A673 (cell line): ENCODE data around the gene ATP2A2. TPM values are rescaled to one million over a fixed set of nuclear protein-coding genes. Genes with fewer than 3 reads are reported as not detected.

Source experiments
- BruUV-seq: library from RNA; stranded (reverse); fragments of 400-500 nt; replicated peaks from 2 replicates; lab custom pipeline; 2021; lab: Mats Ljungman, UMichigan
- CTCF ChIA-PET: fragments of 300-600 bp; sonication (Branson Sonifier 250); formaldehyde crosslinking; loops from one replicate; lab custom pipeline; 2022; ENCODE audit warnings: antibody characterized with exemption; lab: Charles Lee
- POLR2A ChIA-PET: fragments of 300-600 bp; sonication (Branson Sonifier 250); formaldehyde crosslinking; loops from one replicate; lab custom pipeline; 2022; ENCODE audit warnings: antibody characterized with exemption; ENCODE audit not compliant: low non-redundant PET; lab: Charles Lee
- DNase-seq: peaks from one replicate; pipeline ENCODE4 v3.0.0-alpha.2; 2015; ENCODE audit warnings: low spot score
- H3K27ac ChIP-seq: fragments of 200-600 bp; sonication (generic); 2 replicates; pipeline ENCODE4 v1.5.1; 2016; ENCODE audit warnings: mixed run types, low read depth, mild to moderate bottlenecking, mixed read lengths, antibody characterized with exemption, low read length; ENCODE audit not compliant: poor library complexity, severe bottlenecking
- H3K27me3 ChIP-seq: fragments of 200-600 bp; sonication (generic); replicated peaks from 2 replicates; pipeline ENCODE4 v1.6.1; 2017; ENCODE audit warnings: mixed run types, low read depth, mild to moderate bottlenecking, mixed read lengths, antibody characterized with exemption, low read length; ENCODE audit not compliant: insufficient read depth, poor library complexity
- H3K36me3 ChIP-seq: fragments of 200-600 bp; sonication (generic); 2 replicates; pipeline ENCODE4 v1.6.1; 2016; ENCODE audit warnings: mixed run types, mild to moderate bottlenecking, mixed read lengths, antibody characterized with exemption, low read length; ENCODE audit not compliant: insufficient read depth, poor library complexity, severe bottlenecking
- H3K4me1 ChIP-seq: fragments of 200-600 bp; sonication (generic); 2 replicates; pipeline ENCODE4 v1.6.1; 2017; ENCODE audit warnings: mixed run types, mild to moderate bottlenecking, mixed read lengths, antibody characterized with exemption, low read length; ENCODE audit not compliant: insufficient read depth, poor library complexity, severe bottlenecking
- H3K4me3 ChIP-seq: fragments of 200-600 bp; sonication (generic); 2 replicates; pipeline ENCODE4 v1.5.1; 2016; ENCODE audit warnings: low read depth, mixed run types, mild to moderate bottlenecking, mixed read lengths, low read length; ENCODE audit not compliant: poor library complexity, severe bottlenecking
- H3K9me3 ChIP-seq: fragments of 200-600 bp; sonication (generic); 2 replicates; pipeline ENCODE4 v1.6.1; 2016; ENCODE audit warnings: mixed run types, low read depth, mild to moderate bottlenecking, mixed read lengths, antibody characterized with exemption, low read length; ENCODE audit not compliant: poor library complexity, severe bottlenecking
- EZH2 ChIP-seq: fragments of 200-600 bp; sonication (generic); IDR thresholded peaks from 2 replicates; pipeline ENCODE4 v1.6.1; 2017; ENCODE audit warnings: borderline replicate concordance, low read depth, mild to moderate bottlenecking, mixed read lengths, antibody characterized with exemption, low read length; ENCODE audit not compliant: poor library complexity, severe bottlenecking
- intact Hi-C: fragments of 100-400 bp; cut with micrococcal nuclease; formaldehyde crosslinking; loops from one replicate; pipeline ENCODE4 v1.10.0; 2022; ENCODE audit not compliant: unreplicated experiment
- total RNA-seq: library from RNA; stranded (reverse); gene quantifications from 2 replicates; pipeline ENCODE4 v1.2.3, GENCODE V29; 2021
- TF ChIP-seq, protein P1 (sequence below): fragments of 300-800, 200-600 bp; sonication (generic); conservative IDR thresholded peaks from 2 replicates; pipeline ENCODE4 v1.5.1; 2017; ENCODE audit warnings: low read depth, mild to moderate bottlenecking, antibody characterized with exemption, low read length, moderate library complexity, mixed read lengths

Gene ATP2A2
- total RNA-seq, 1 experiment from 2014 or later, result 333 TPM

- ChIA-PET CTCF (no interaction called here), POLR2A (no interaction called here)
- intact Hi-C loops, result no loop called here
- H3K27ac ChIP-seq, result peak overlapping the region; percentile 45
- no peaks in the 10 kb centered on the region for H3K9me3 ChIP-seq
- no peaks in the 10 kb centered on the region for H3K36me3 ChIP-seq
- TF ChIP-seq, protein P1, sequence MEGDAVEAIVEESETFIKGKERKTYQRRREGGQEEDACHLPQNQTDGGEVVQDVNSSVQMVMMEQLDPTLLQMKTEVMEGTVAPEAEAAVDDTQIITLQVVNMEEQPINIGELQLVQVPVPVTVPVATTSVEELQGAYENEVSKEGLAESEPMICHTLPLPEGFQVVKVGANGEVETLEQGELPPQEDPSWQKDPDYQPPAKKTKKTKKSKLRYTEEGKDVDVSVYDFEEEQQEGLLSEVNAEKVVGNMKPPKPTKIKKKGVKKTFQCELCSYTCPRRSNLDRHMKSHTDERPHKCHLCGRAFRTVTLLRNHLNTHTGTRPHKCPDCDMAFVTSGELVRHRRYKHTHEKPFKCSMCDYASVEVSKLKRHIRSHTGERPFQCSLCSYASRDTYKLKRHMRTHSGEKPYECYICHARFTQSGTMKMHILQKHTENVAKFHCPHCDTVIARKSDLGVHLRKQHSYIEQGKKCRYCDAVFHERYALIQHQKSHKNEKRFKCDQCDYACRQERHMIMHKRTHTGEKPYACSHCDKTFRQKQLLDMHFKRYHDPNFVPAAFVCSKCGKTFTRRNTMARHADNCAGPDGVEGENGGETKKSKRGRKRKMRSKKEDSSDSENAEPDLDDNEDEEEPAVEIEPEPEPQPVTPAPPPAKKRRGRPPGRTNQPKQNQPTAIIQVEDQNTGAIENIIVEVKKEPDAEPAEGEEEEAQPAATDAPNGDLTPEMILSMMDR, result no peak
- no peak for TF ChIP-seq EZH2
- H3K27me3 ChIP-seq, result no peaks in the 10 kb centered on the region
- DNase-seq, result no peak
- no peak overlapping the region for H3K4me3 ChIP-seq
- BruUV-seq, result no TSS peak
- peaks cover 34% of the 10 kb centered on the region for H3K4me1 ChIP-seq
These were observed 14.6 kb upstream of the ATP2A2 start for GRCh38 chr12:110266381-110266960.

DNA sequence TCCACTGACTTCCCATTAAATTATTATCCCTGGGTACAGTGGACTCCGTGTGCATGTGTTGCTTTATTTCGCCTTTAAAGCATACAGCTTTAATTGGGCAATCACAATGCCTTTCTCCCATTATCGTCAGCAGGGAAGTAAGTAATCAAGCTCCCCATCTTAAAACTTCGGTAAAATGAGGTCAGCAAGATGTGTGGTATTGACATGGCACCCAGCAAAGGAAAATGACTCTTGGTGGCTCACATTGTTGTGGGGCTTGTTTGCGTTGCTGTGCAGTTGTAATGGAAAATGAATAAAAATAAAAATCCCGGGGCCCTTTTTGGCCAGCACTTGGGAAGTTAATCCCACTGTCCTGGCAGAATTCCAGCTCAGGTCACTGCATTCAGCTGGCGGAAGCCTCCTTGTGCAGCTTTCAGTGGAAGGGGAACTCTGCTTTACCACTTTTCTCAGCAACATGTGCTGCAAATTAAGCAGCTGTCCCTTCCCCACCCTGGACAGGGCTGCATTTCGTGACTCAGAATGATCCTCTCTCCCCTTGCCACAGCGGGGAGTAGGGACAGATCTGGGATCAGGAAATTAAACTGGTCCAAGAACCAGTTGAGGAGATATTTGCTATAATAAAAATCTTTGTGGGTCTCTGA is 13.9 kb upstream of the ATP2A2 start:
- no peaks in the 10 kb centered on the region for H3K36me3 ChIP-seq
- H3K9me3 ChIP-seq, result no peaks in the 10 kb centered on the region
- ChIA-PET CTCF (no interaction called here), POLR2A (no interaction called here)
- no peaks in the 10 kb centered on the region for H3K27me3 ChIP-seq
- intact Hi-C loops, result no loop called here
- H3K4me3 ChIP-seq, result no peak overlapping the region
- peak overlapping the region; percentile 64 for H3K27ac ChIP-seq
- peak; percentile 77 for DNase-seq
- TF ChIP-seq, protein P1, result no peak
- no peak for TF ChIP-seq EZH2
- peaks cover 37% of the 10 kb centered on the region for H3K4me1 ChIP-seq
- no TSS peak for BruUV-seq

DNA sequence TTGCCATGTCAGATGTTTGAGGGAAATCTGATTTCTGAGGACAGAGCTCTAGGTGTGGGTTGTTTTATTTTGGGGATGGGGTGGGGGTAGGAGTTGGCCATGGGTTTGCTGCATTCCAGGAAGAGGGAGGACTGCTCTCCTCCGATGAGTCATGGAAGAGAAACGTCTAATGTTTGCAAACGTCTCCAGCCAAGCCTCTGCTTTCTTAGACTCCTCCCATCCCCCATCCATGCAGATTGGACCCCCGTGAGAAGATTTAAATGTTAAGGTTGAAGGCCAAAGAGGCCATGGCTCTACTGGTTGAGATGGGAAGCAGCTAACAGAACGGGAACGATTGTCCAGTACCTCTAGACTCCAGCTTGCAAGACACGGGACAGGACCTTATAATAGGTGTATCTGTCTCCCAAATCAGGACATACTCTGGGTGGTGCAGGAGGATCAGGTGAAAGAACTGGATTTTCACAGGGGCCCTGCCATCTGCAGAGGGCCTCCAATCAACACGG is 11.4 kb upstream of the ATP2A2 start:
- no peaks in the 10 kb centered on the region for H3K9me3 ChIP-seq
- TF ChIP-seq, protein P1, result no peak
- TF ChIP-seq EZH2, result no peak
- peaks cover 37% of the 10 kb centered on the region for H3K4me1 ChIP-seq
- POLR2A ChIA-PET, result no interaction called here
- BruUV-seq, result no TSS peak
- intact Hi-C loops, result no loop called here
- peak; percentile 65 for DNase-seq
- H3K36me3 ChIP-seq, result no peaks in the 10 kb centered on the region
- no peak overlapping the region for H3K27ac ChIP-seq
- no peak overlapping the region for H3K4me3 ChIP-seq
- CTCF ChIA-PET, result no interaction called here
- no peaks in the 10 kb centered on the region for H3K27me3 ChIP-seq
